GDM1 (cell line): Measurements from ENCODE around the gene CAPRIN2.

Experiments used
- DNase-seq: peaks from one replicate; lab custom pipeline; 2025; lab: John Stamatoyannopoulos, UW

The CAPRIN2 gene

GRCh38 chr12:30764251-30764650, 9.5 kb upstream of the CAPRIN2 start:
- DNase-seq: no peak

- no peak for DNase-seq
Observed at GRCh38 chr12:30763053-30763452, 8.3 kb upstream of the CAPRIN2 start.

- no peak for DNase-seq
Observed at GRCh38 chr12:30761730-30762129, 7.0 kb upstream of the CAPRIN2 start.

GRCh38 chr12:30757316-30757715, 2.6 kb upstream of the CAPRIN2 start:
- DNase-seq: no peak

GRCh38 chr12:30756074-30756473, 1.3 kb upstream of the CAPRIN2 start:
- no peak for DNase-seq

- no peak for DNase-seq
Observed at GRCh38 chr12:30755395-30755762, 628 bp upstream of the CAPRIN2 start.

- DNase-seq: no peak
Observed at GRCh38 chr12:30754383-30754749, 385 bp downstream of the CAPRIN2 start.

GRCh38 chr12:30753751-30754382, 884 bp downstream of the CAPRIN2 start:
- no peak for DNase-seq

GRCh38 chr12:30753233-30753632, 1.5 kb downstream of the CAPRIN2 start:
- DNase-seq: no peak

GRCh38 chr12:30752255-30752654, 2.5 kb downstream of the CAPRIN2 start:
- DNase-seq: no peak

GRCh38 chr12:30748147-30748546, 6.6 kb downstream of the CAPRIN2 start:
- DNase-seq: no peak

- no peak for DNase-seq
Observed at GRCh38 chr12:30746190-30746589, 8.6 kb downstream of the CAPRIN2 start.

- DNase-seq: no peak
Observed at GRCh38 chr12:30744321-30744720, 10.4 kb downstream of the CAPRIN2 start.

GRCh38 chr12:30740274-30740673, 14.5 kb downstream of the CAPRIN2 start:
- no peak for DNase-seq

- DNase-seq: no peak
Observed at GRCh38 chr12:30739020-30739419, 15.7 kb downstream of the CAPRIN2 start.

- DNase-seq: no peak
Observed at GRCh38 chr12:30732954-30733637, 21.7 kb downstream of the CAPRIN2 start.

- DNase-seq: no peak
Observed at GRCh38 chr12:30730011-30730410, 24.7 kb downstream of the CAPRIN2 start.

- no peak for DNase-seq
Observed at GRCh38 chr12:30729547-30729946, 25.2 kb downstream of the CAPRIN2 start.

GRCh38 chr12:30726647-30727046, 28.1 kb downstream of the CAPRIN2 start:
- no peak for DNase-seq

GRCh38 chr12:30725739-30726138, 29.0 kb downstream of the CAPRIN2 start:
- no peak for DNase-seq

GRCh38 chr12:30719060-30719459, 35.7 kb downstream of the CAPRIN2 start:
- DNase-seq: no peak

- no peak for DNase-seq
Observed at GRCh38 chr12:30707613-30708342, 47.0 kb downstream of the CAPRIN2 start.

- DNase-seq: no peak
Observed at GRCh38 chr12:30706476-30706875, 48.3 kb downstream of the CAPRIN2 start.
